ENCODE data around the gene CNFN.

DNA sequence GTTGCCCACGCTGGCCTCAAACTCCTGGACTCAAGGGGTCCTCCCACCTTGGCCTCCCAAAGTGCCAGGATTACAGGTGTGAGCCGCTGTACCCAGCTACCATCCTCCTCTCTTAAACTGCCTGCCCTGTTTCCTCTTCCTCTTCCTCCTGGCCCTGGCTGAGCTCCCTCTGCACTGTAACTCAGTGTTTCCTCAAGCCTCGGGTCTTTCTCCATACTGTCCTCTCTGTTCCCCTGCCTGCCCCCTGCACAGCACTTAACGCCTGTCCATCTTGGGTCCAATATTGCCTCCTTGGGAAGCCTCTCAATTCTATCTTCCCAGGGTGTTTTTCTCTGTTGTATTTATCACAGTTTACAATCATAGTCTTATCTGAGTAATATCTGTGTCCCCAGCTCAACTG is 31.0 kb upstream of the CNFN start:
- TF ChIP-seq, protein P1, sequence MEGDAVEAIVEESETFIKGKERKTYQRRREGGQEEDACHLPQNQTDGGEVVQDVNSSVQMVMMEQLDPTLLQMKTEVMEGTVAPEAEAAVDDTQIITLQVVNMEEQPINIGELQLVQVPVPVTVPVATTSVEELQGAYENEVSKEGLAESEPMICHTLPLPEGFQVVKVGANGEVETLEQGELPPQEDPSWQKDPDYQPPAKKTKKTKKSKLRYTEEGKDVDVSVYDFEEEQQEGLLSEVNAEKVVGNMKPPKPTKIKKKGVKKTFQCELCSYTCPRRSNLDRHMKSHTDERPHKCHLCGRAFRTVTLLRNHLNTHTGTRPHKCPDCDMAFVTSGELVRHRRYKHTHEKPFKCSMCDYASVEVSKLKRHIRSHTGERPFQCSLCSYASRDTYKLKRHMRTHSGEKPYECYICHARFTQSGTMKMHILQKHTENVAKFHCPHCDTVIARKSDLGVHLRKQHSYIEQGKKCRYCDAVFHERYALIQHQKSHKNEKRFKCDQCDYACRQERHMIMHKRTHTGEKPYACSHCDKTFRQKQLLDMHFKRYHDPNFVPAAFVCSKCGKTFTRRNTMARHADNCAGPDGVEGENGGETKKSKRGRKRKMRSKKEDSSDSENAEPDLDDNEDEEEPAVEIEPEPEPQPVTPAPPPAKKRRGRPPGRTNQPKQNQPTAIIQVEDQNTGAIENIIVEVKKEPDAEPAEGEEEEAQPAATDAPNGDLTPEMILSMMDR (conservative IDR thresholded peaks at IDR 0.05; ENCODE audit: low read length): no peak
- no peak for TF ChIP-seq EZH2phosphoT487 (IDR thresholded peaks at IDR 0.05; ENCODE audit: borderline replicate concordance, low read depth, low read length)
